Left kidney (tissue), 2 donors: Measurements from ENCODE around the gene BZW1. TPM values are rescaled to one million over a fixed set of nuclear protein-coding genes. Genes with fewer than 3 reads are reported as not detected.

ENCODE experiments used
- DNase-seq: peaks from one replicate; pipeline ENCODE4 v3.0.0-alpha.2; 2013
- polyA plus RNA-seq: library from polyadenylated mRNA; unstranded; fragments of 120-200 nt; gene quantifications from one replicate; pipeline ENCODE4 v1.2.1, GENCODE V29; 2013; ENCODE audit not compliant: insufficient read length

BZW1 gene
- polyA plus RNA-seq, 1 donor, result 282 TPM

DNA sequence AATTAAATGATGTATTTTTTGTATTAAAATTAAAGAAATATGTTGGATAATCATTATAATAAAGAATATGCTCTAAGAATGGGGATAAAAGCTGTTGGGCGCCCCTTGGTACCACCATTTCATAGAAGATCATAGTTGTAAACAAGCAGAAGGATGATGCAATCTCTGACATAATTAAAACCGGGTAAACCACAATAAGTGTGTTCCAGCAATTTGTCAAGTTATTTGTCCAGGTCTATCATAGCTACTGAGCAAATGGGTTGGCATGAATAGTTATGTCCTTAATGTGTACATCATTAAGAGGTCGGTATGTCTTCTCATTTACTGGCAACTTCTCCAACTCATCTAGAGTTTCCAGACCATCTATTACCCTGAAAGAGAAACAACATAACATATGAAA lies 59.4 kb downstream of the BZW1 start:
- DNase-seq, result no peak

DNA sequence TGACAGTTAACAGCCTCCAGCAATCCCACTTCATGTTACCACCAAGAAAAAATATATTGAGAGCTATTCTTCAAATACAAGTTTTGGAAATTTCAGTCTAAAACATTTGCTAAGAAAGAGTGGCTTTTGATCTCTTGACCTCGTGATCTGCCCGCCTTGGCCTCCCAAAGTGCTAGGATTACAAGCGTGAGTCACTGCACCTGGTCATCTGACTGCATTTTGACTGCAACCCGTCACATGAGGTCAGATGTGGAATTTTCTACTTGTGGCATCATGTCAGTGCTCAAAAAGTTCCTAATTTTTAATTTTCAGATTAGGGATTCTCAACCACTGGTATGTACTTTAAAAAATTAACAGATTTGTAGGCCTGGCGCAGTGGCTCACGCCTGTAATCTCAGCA lies 61.9 kb downstream of the BZW1 start:
- DNase-seq, result no peak

Other genes with a start within 250 kb of the BZW1 start
- 2.6 TPM for gene AOX1, start 225.9 kb upstream of the BZW1 start, polyA plus RNA-seq
- 335 TPM for gene CLK1, start 52.7 kb downstream of the BZW1 start, polyA plus RNA-seq
- gene PPIL3, start 77.2 kb downstream of the BZW1 start, polyA plus RNA-seq, result 91.3 TPM
- 53.4 TPM for gene NIF3L1, start 77.5 kb downstream of the BZW1 start, polyA plus RNA-seq
- gene ORC2, start 151.8 kb downstream of the BZW1 start, polyA plus RNA-seq, result 46.0 TPM